B cell (primary cell): ENCODE results near the gene DNAJC10.

ENCODE experiments used
- CTCF ChIP-seq: fragments of 200-600 bp; IDR thresholded peaks from one replicate; pipeline ENCODE4 v1.8.0; 2022; ENCODE audit warnings: antibody characterized with exemption, mild to moderate bottlenecking
- EZH2 ChIP-seq: IDR thresholded peaks from 2 replicates; pipeline ENCODE4 v1.6.1; 2012; ENCODE audit warnings: borderline replicate concordance, low read depth, mild to moderate bottlenecking, moderate library complexity, low read length; ENCODE audit not compliant: insufficient read depth, poor library complexity, severe bottlenecking

- TF ChIP-seq EZH2 (no peak), CTCF (no peak)
Observed at GRCh38 chr2:182745061-182745460, 29.0 kb downstream of the DNAJC10 start.
